IPS-18c (cell line): ENCODE measurements around the gene MFF.

Experiments
- H3K4me3 ChIP-seq: 2 replicates; pipeline ENCODE4 v1.7.0; 2013; ENCODE audit warnings: low read depth, mild to moderate bottlenecking, low read length, moderate library complexity; ENCODE audit not compliant: insufficient read depth
- H3K9me3 ChIP-seq: one replicate; pipeline ENCODE4 v1.6.1; 2013; ENCODE audit warnings: mild to moderate bottlenecking, low read length, moderate library complexity; ENCODE audit not compliant: control insufficient read depth, insufficient read depth

MFF gene, protein sequence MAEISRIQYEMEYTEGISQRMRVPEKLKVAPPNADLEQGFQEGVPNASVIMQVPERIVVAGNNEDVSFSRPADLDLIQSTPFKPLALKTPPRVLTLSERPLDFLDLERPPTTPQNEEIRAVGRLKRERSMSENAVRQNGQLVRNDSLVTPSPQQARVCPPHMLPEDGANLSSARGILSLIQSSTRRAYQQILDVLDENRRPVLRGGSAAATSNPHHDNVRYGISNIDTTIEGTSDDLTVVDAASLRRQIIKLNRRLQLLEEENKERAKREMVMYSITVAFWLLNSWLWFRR

DNA sequence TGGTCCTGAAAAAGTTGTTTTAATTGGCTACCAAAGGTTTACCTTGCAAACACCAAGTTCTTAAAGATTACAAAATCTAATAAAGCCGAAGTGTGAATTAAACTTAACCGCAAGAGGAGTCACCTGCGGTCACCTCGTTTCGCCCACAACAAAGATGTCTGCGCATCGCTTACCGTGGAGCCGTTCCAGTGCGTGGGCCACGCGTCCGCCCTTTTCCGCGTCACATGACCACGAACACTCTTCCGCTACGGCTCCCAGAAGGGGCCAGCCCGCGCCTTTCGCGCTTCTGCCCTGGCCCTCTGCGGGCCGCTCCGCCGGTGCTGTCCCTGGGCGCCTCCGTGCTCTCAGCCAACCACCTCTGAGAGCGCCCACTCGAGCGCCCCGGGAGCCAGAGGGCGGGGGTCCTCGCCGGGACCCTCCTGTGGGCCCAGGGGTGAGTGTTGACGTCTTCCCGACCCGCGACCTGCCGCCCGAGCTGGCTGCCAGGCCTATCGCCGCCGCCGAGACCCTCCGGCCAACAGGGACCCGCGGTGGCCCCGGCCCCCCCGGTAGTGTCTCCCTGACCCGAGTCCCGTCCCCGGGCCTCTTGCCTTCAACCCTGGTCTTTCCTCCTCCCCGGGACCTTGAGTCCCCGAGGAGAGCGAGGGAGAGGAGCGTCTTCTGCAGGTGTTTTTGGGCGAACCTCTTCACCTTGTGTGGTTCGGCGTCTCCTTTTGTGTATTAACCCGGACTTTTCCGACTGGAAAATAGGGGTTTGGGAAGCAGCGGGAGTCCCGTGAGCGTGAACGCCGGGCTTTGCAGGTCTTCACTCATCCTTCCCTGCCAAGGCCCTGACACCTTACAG is at the start of gene MFF:
Gene MFF, plus strand, starts transcription at position 257 of the 844 bp plus-strand sequence. CDS start 5,415 bp downstream, outside the sequence.
- Histone ChIP-seq H3K9me3 (no peaks in the 10 kb centered on the region), H3K4me3 (peak within 1 kb of the TSS; percentile 86)

DNA sequence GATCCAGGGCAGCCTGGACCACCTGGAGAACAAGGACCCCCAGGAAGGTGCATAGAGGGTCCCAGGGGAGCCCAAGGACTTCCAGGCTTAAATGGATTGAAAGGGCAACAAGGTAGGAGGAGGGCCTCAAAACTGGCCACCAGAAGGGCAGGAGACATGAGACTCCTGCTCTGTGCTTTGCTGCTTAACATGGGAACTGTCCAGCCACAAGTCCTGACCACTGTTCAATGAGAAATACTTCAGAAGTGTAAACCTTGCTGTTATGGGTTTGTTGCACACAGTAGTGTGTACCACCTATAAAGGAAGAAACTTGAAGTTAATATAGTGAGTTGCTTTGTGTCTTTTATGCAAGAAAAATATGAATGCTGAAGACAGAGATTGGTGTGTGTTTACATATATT is 44.2 kb upstream of the MFF start:
- no peak overlapping the region for H3K4me3 ChIP-seq
- no peaks in the 10 kb centered on the region for H3K9me3 ChIP-seq

DNA sequence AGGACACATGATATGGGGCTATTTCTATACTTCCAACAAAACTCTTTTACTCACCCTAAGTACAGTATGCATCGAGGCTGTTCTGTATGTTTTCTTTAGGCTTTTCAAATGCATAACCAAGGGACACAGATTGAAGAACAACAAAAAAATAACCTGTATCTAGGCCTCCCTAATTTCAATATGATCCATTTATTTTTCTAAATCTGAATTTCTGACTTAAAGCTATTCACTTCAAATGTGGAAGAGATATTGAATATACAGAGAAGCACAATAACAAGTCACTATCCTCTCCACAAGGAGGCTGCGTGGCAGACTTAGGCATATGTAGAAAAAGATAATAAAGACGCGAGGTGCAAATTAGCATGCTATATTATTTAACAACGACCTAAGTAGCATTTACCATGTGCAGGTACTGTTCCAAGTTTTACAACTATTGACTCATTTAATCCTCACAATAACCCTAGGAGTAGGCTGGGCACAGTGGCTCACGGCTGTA is 39.3 kb upstream of the MFF start:
- Histone ChIP-seq H3K4me3 (no peak overlapping the region), H3K9me3 (no peaks in the 10 kb centered on the region)

DNA sequence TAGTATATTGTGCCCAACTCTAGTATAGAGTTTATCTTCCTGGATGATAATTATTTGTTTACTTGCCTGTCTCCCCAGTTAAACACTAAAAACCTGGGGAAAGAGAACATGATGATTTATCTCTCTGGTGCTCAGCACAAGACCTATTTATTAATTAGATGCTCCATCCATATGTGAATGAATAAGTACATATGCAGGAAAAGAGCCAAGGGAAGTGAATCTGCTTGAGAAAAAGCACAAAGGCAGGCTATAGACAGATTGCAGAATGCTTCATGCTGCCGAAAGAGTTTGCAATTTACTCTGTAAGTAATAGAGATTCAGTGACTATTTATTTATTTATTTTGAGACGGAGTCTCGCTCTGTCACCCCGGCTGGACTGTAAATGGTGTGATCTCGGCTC is 37.3 kb upstream of the MFF start:
- no peaks in the 10 kb centered on the region for H3K9me3 ChIP-seq
- H3K4me3 ChIP-seq = no peak overlapping the region

DNA sequence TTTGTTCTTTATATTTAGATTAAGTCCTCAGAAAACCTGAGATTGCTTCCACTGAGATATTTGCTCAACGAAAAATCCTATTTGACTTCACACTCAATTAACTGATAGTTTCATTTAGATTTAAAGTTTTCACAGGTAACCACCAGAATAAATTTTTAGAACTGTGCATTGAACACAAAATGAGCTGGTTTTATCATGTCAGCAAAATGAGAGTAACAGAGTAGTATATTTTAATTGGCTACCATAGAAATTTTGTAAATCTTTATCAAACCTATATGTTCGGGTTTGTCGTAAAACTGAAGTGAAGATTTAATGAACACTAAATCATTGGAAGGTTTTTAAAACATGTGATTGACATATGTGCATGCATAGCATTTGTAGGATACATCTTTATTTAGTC is 32.7 kb upstream of the MFF start:
- Histone ChIP-seq H3K4me3 (no peak overlapping the region), H3K9me3 (no peaks in the 10 kb centered on the region)

DNA sequence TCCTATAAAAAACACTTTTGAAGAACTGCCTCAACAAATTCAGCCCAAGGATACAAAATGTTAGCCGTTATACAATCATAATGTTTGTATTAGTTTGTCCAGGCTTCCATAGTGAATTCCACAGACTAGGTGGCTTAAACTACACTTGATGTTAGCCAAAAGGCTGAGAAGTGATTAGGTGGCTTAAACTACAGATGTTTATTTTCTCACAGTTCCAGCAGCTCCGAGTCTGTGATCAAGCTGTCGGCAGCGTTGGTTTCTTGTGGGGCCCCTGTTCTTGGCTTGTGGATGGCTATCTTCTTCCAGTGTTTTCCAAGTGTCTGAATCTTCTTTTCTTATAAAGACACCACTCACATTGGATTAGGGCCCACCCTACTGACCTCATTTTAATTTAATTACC is 31.5 kb upstream of the MFF start:
- Histone ChIP-seq H3K9me3 (peaks cover 2% of the 10 kb centered on the region), H3K4me3 (no peak overlapping the region)

DNA sequence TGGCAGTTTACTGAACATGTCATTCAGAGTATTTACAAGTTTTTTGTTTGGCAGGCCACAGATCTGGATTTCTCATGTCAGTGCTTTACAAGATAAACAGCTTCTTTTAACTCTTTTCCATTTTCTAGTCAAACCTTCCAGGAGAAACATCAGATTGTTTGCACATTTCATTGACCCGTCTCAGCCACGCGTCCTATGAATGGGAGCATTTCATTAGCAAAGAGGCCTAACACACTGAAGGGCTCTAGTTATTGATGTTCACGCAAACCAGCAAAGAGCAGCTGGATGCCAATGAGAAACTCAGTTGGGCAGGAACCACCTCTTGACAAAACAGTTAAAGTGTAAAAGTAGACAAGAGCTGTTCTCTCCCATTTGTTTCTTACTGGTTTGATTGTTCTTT is 29.2 kb upstream of the MFF start:
- H3K4me3 ChIP-seq = no peak overlapping the region
- peaks cover 2% of the 10 kb centered on the region for H3K9me3 ChIP-seq

DNA sequence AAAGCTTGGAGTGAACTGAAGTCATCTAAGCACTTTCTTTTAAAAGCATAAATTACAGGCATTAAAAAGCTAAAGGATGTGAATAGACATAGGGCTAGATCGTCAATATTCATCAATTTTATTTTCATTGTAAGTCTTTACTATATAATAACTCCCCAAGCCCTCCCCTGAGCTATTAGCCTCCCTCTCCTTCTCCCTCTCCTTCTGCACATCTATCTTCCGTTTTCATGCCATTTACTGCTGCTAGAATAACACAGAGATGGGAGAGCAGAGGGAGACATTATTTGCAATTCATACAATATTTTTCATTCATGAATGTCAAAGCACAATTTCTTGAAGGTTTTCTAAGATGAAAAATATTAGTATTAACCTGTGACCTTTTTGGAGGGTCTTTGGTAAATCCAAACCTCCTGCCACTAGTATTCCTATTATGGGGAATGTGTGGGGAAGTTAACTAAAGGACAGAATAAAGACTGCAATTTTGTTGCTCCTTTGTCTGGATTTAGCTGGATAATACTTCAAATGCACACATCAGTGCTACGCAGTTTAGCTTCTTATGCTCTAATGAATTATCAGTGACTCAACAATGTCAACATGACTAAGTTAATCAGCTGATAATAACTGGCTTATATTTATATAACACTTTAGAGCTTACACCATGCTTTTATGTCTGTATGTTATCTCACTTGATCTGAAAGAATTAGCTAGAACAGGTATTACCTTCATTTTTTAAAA is 28.2 kb upstream of the MFF start:
- Histone ChIP-seq H3K4me3 (no peak overlapping the region), H3K9me3 (peaks cover 2% of the 10 kb centered on the region)

DNA sequence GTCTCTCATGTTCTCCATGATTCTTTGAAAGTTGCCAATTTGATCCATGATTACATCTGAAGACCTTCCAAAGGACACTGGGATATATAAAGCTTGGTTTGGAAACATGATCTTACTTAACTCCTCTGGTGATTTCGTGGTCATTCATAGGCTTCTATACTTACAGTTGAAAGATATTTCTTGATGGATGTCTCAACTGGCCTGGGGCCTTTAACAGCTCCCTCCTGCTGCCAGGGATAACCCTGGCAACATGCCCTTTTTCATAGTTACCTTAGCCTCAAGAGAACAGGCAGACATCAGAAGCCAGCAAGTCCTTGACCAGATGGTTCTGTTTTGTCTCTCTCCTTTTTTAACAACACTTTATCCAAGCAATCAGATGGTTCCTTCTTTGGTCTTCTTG is 23.5 kb upstream of the MFF start:
- H3K4me3 ChIP-seq = no peak overlapping the region
- H3K9me3 ChIP-seq = peaks cover 2% of the 10 kb centered on the region

DNA sequence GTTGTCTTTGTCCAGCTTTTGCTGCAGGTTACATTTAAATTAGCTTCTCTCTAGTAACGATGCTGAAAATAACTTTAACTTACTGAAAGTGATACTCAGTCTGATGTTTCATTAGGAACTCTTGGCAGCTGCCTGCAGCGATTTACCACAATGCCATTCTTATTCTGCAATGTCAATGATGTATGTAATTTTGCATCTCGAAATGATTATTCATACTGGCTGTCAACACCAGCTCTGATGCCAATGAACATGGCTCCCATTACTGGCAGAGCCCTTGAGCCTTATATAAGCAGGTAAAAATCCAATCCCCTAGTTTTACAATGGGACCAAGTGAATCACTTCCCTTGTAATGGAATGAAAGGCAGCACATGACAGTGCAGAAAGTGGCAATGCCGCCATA is 16.3 kb upstream of the MFF start:
- H3K4me3 ChIP-seq = no peak overlapping the region
- H3K9me3 ChIP-seq = no peaks in the 10 kb centered on the region

DNA sequence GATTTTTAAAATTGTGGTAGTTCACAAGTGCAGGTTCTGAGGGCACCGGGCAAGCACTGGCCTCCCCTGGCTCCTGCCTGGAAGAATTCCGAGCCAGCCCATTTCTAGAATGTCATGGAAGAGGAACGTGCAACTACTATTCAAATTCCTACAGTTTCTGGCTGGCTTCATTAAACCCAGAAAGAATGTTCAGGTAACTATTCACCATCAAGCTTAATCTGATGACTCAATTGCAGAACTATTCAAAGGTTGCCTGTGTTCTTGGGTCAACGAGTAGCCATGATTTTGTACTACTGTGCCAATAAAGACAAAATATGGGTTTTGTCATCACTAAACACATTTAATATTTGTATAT is 14.3 kb upstream of the MFF start:
- no peaks in the 10 kb centered on the region for H3K9me3 ChIP-seq

DNA sequence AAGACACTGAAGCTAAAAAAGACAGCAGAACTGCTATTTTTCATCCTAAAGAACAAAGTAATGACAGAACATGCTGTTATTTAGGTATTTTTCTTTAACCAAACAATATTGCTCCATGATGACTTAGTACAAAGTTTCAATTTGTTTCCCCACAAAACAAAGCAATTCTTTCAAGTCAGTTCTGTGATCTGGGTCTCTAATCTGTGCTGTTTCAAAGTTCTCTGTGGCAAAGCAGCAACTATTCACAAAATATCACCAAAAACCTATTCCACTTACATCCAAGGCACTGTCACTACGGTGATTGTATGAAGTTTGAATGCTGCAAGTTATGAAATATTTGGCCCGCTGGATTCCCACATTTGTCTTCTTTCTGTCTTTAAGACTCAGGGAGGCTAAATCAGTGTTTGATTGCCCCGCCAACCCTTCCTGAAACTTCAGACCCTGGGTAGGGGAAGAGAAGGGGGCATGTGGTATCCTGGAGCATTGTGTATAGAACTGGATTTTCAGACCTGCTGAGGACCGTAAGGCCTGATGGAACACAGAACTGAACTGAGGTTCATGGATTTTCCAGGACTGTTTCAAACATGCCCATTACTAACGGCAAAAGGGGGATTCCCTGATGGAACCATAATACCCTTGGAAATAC is 13.1 kb upstream of the MFF start:
- H3K4me3 ChIP-seq = no peak overlapping the region

More for the DNA sequence above, 14.3 kb upstream of the MFF start:
- H3K4me3 ChIP-seq = no peak overlapping the region

DNA sequence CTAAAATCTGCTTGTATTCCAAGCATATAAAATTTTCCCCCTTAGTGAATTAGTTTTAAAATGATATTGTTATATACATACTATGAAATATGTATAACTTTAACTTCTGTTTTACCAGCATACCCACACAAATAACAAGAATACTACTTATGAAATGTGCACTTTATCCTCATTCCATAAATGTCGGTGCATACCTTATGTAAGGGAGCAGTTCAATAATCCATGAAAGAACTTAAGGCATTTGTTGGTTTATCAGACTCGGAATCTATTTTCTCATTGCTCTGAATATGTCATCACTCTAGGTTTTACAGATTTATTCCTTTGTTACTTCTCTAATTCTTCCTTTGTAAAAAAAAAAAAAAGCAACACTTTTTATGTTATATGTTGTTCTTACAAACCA is 12.5 kb upstream of the MFF start:
- no peak overlapping the region for H3K4me3 ChIP-seq
- H3K9me3 ChIP-seq = no peaks in the 10 kb centered on the region

More for the DNA sequence above, 13.1 kb upstream of the MFF start:
- H3K9me3 ChIP-seq = no peaks in the 10 kb centered on the region

DNA sequence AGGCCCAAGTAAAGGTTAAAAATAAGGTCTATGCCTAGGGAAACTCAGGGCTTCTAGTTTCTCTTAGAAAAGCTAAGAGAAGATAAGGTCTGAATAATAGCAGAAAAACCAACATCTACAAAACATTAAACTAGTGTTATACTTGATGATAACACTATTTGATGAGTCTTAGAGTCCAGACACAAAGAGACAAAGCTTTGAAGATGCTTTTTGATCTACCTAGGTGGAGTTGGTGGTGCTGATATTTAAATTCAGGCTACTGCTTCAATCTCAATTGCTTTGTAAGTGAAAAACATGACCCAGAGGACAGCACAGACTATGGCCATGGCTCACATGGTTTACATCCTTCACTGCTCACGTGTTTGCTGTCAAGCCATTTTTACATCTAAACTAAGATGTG is 11.7 kb upstream of the MFF start:
- Histone ChIP-seq H3K9me3 (no peaks in the 10 kb centered on the region), H3K4me3 (no peak overlapping the region)

DNA sequence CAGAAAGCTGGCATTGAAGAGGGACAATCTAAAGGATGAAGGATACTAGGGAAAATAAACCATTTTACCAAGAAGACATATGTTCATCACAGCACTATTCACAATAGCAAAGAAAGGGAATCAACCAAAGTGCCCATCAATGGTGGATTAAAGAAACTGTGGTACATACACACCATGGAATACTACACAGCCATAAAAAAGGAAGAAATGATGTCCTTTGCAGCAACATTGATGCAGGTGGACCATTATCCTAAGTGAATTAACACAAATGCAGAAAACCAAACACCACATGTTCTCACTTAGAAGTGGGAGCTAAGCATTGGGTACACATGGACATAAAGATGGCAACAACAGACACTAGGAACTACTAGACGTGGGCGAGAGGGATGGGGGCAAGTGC is 7.2 kb upstream of the MFF start:
- no peak overlapping the region for H3K4me3 ChIP-seq

DNA sequence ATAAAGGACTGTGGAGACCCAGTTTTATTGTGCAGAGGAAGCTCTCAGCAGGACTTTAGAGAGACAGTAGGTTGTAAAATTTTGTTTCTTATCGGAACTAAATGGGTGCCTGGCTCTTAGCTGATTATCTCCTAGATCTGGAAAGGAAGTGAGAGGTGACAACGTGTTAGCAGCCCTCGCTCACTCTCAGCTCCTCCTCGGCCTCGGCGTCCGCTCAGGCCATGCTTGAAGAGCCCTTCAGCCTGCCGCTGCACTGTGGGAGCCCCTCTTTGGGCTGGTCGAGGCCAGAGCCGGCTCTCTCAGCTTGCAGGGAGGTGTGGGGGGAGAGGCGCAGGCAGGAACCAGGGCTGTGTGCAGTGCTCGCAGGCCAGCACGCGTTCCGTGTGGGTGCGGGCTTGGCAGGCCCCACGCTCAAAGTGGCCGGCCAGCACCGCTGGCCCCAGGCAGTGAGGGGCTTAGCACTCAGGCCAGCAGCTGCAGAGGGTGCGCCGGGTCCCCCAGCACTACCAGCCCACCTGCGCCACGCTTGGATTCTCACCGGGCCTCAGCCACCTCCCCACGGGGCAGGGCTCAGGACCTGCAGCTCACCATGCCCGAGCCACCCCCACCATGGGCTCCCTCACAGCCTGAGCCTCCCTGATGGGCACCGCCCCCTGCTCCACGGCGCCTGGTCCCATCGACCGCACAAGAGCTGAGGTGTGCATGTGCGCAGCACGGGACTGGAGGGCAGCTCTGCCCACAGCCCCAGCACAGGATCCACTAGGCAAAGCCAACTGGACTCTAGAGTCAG is 4.6 kb upstream of the MFF start:
- no peak overlapping the region for H3K4me3 ChIP-seq
- H3K9me3 ChIP-seq = no peaks in the 10 kb centered on the region

More for the DNA sequence above, 7.2 kb upstream of the MFF start:
- no peaks in the 10 kb centered on the region for H3K9me3 ChIP-seq
